IMR-90 (cell line): ENCODE data around the gene DNAJC13. TPM values are rescaled to one million over a fixed set of nuclear protein-coding genes. Genes with fewer than 3 reads are reported as not detected.

Source experiments
- ATAC-seq: fragments of 200-7000 bp; cut with Tn5 transposase; 2 replicates; pipeline ENCODE4 v1.9.1; 2020; ENCODE audit warnings: low read depth, mild to moderate bottlenecking, moderate library complexity
- BruUV-seq: library from RNA; stranded (reverse); fragments of 400-500 nt; replicated peaks from 2 replicates; lab custom pipeline; 2021; lab: Mats Ljungman, UMichigan
- CTCF ChIA-PET: fragments of 300-600 bp; formaldehyde crosslinking; extraction: SDS; loops from one replicate; lab custom pipeline; 2021; ENCODE audit warnings: antibody characterized with exemption; lab: Yijun Ruan, JAX
- POLR2A ChIA-PET: fragments of 300-600 bp; sonication (Branson Sonifier 250); formaldehyde crosslinking; loops from one replicate; lab custom pipeline; 2022; ENCODE audit warnings: antibody characterized with exemption; ENCODE audit not compliant: unreplicated experiment; lab: Charles Lee
- DNase-seq: peaks from one replicate; pipeline ENCODE4 v3.0.0; 2013
- H2AFZ ChIP-seq: replicated peaks from 2 replicates; pipeline ENCODE3; 2013; ENCODE audit warnings: low read length, mild to moderate bottlenecking; ENCODE audit not compliant: poor library complexity
- H2AK5ac ChIP-seq: 2 replicates; pipeline ENCODE4 v1.6.1; 2013; ENCODE audit warnings: low read depth, low read length, inconsistent platforms
- H2AK9ac ChIP-seq: replicated peaks from 2 replicates; pipeline ENCODE3; 2013; ENCODE audit warnings: mild to moderate bottlenecking, low read depth, low read length, moderate library complexity; ENCODE audit not compliant: poor library complexity
- H2BK120ac ChIP-seq: 2 replicates; pipeline ENCODE4 v1.6.1; 2013; ENCODE audit warnings: low read depth, low read length, inconsistent platforms
- H2BK15ac ChIP-seq: 3 replicates; pipeline ENCODE4 v1.6.1; 2013; ENCODE audit warnings: low read depth, low read length, inconsistent platforms
- H2BK20ac ChIP-seq: 2 replicates; pipeline ENCODE4 v1.6.1; 2013; ENCODE audit warnings: low read depth, mild to moderate bottlenecking, inconsistent platforms, low read length, moderate library complexity
- H2BK5ac ChIP-seq: 2 replicates; pipeline ENCODE4 v1.6.1; 2013; ENCODE audit warnings: mild to moderate bottlenecking, low read depth, low read length, inconsistent platforms; ENCODE audit not compliant: poor library complexity, severe bottlenecking
- H3K14ac ChIP-seq: replicated peaks from 2 replicates; pipeline ENCODE4 v1.6.1; 2013; ENCODE audit warnings: low read depth, low read length, inconsistent platforms
- H3K18ac ChIP-seq: 2 replicates; pipeline ENCODE4 v1.6.1; 2013; ENCODE audit warnings: low read depth, low read length, control low read depth
- H3K23ac ChIP-seq: 2 replicates; pipeline ENCODE4 v1.6.1; 2013; ENCODE audit warnings: low read depth, low read length, inconsistent platforms
- H3K27ac ChIP-seq: 2 replicates; pipeline ENCODE4 v1.5.1; 2013; ENCODE audit warnings: mild to moderate bottlenecking, control low read depth, low read length; ENCODE audit not compliant: insufficient read depth
- H3K27me3 ChIP-seq: 2 replicates; pipeline ENCODE4 v1.6.1; 2013; ENCODE audit warnings: low read length; ENCODE audit not compliant: control insufficient read depth, insufficient read depth
- H3K36me3 ChIP-seq: 2 replicates; pipeline ENCODE4 v1.6.1; 2013; ENCODE audit warnings: low read length, mixed read lengths; ENCODE audit not compliant: control insufficient read depth, insufficient read depth
- H3K4ac ChIP-seq: 2 replicates; pipeline ENCODE4 v1.6.1; 2013; ENCODE audit warnings: low read depth, low read length, inconsistent platforms
- H3K4me1 ChIP-seq: 2 replicates; pipeline ENCODE4 v1.6.1; 2013; ENCODE audit warnings: low read length, mixed read lengths; ENCODE audit not compliant: control insufficient read depth, insufficient read depth
- H3K4me2 ChIP-seq: 2 replicates; pipeline ENCODE4 v1.6.1; 2013; ENCODE audit warnings: low read depth, mild to moderate bottlenecking, control low read depth, low read length, moderate library complexity
- H3K4me3 ChIP-seq: 2 replicates; pipeline ENCODE4 v1.5.1; 2013; ENCODE audit warnings: low read depth, mild to moderate bottlenecking, control low read depth, low read length, moderate library complexity; ENCODE audit not compliant: insufficient read depth
- H3K56ac ChIP-seq: 2 replicates; pipeline ENCODE4 v1.6.1; 2013; ENCODE audit warnings: low read length, inconsistent platforms; ENCODE audit not compliant: insufficient read depth; ENCODE audit errors: extremely low read depth
- H3K79me1 ChIP-seq, 2 experiments: 2 replicates each; pipeline ENCODE4 v1.6.1; 2013; ENCODE audit warnings: low read length in 2 of 2, inconsistent platforms in 1 of 2, low read depth in 1 of 2
- H3K9ac ChIP-seq: 2 replicates; pipeline ENCODE4 v1.6.1; 2013; ENCODE audit warnings: low read depth, low read length, control low read depth
- H3K9me1 ChIP-seq: 2 replicates; pipeline ENCODE4 v1.6.1; 2013; ENCODE audit warnings: low read length, inconsistent platforms; ENCODE audit not compliant: insufficient read depth
- H3K9me3 ChIP-seq: 2 replicates; pipeline ENCODE4 v1.6.1; 2013; ENCODE audit warnings: low read length; ENCODE audit not compliant: control insufficient read depth, insufficient read depth
- H4K20me1 ChIP-seq: 2 replicates; pipeline ENCODE4 v1.6.1; 2013; ENCODE audit warnings: low read length, inconsistent platforms; ENCODE audit not compliant: insufficient read depth
- H4K5ac ChIP-seq: 2 replicates; pipeline ENCODE4 v1.6.1; 2013; ENCODE audit warnings: mild to moderate bottlenecking, low read depth, low read length, control low read depth
- H4K8ac ChIP-seq, 2 experiments: 2 replicates each; pipeline ENCODE4 v1.6.1; 2013; ENCODE audit warnings: low read depth in 2 of 2, low read length in 2 of 2, control low read depth in 1 of 2, inconsistent platforms in 1 of 2
- H4K91ac ChIP-seq: 2 replicates; pipeline ENCODE4 v1.6.1; 2013; ENCODE audit warnings: low read depth, low read length, inconsistent platforms; ENCODE audit not compliant: insufficient read depth
- BHLHE40 ChIP-seq: fragments of 150-350 bp; IDR thresholded peaks from 2 replicates; pipeline ENCODE4 v1.6.1; 2016; ENCODE audit warnings: mild to moderate bottlenecking, low read depth, low read length
- CTCF ChIP-seq: conservative IDR thresholded peaks from 2 replicates; pipeline ENCODE4 v1.5.1; 2012; ENCODE audit warnings: mild to moderate bottlenecking, low read depth, low read length, improper control_type of control experiment
- FOS ChIP-seq: fragments of 150-350 bp; IDR thresholded peaks from 2 replicates; pipeline ENCODE4 v1.6.1; 2016; ENCODE audit warnings: low read depth, low read length
- MAFK ChIP-seq: IDR thresholded peaks from 2 replicates; pipeline ENCODE4 v1.6.1; 2012; ENCODE audit warnings: low read depth, low read length, improper control_type of control experiment
- NFE2L2 ChIP-seq: fragments of 150-350 bp; IDR thresholded peaks from 2 replicates; pipeline ENCODE4 v1.6.1; 2016; ENCODE audit warnings: low read depth, mild to moderate bottlenecking, low read length
- RAD21 ChIP-seq: IDR thresholded peaks from 2 replicates; pipeline ENCODE4 v1.6.1; 2012; ENCODE audit warnings: low read length, improper control_type of control experiment
- RFX5 ChIP-seq: IDR thresholded peaks from 2 replicates; pipeline ENCODE4 v1.8.0; 2012; ENCODE audit warnings: low read depth, mild to moderate bottlenecking, low read length, moderate library complexity
- SMC3 ChIP-seq: fragments of 150-350 bp; IDR thresholded peaks from 2 replicates; pipeline ENCODE4 v1.6.1; 2016; ENCODE audit warnings: low read depth, mild to moderate bottlenecking, antibody characterized with exemption, low read length, moderate library complexity
- USF2 ChIP-seq: fragments of 150-350 bp; IDR thresholded peaks from 2 replicates; pipeline ENCODE4 v1.6.1; 2017; ENCODE audit warnings: mild to moderate bottlenecking, antibody characterized with exemption, low read length, low read depth
- WGBS, 2 experiments: methylation state at CpG; one replicate each; pipeline versions ENCODE4 v1.1.5 to v1.1.7; 2013; ENCODE audit warnings: missing lambda C conversion rate in 2 of 2; ENCODE audit not compliant: insufficient read length in 1 of 2; ENCODE audit errors: extremely low coverage in 2 of 2; 5-methylcytosine and 5-hydroxymethylcytosine counted together
- dilution Hi-C: fragments of 300-500 bp; cut with HindIII; formaldehyde crosslinking; loops from one replicate; pipeline ENCODE4 v1.14.3; 2018; ENCODE audit warnings: low sequenced_read_pairs; ENCODE audit not compliant: unreplicated experiment
- in situ Hi-C: fragments of 300-500 bp; cut with MboI; formaldehyde crosslinking; loops from 3 replicates; pipeline ENCODE4 v1.14.3; 2019; ENCODE audit warnings: low sequenced_read_pairs, inconsistent platforms, mixed read lengths
- intact Hi-C: fragments of 100-400 bp; cut with micrococcal nuclease; formaldehyde crosslinking; loops from 2 replicates; pipeline ENCODE4 v1.10.0; 2022
- polyA plus RNA-seq, 3 experiments: library from polyadenylated mRNA; depleted of rRNA; stranded (reverse); fragments of >200 nt; gene quantifications; 2 replicates each; pipeline ENCODE4 v1.2.3, GENCODE V29; 2012; ENCODE audit warnings: low replicate concordance in 1 of 3
- total RNA-seq: library from RNA; depleted of rRNA; stranded (reverse); fragments of >200 nt; gene quantifications from 2 replicates; pipeline ENCODE4 v1.2.3, GENCODE V29; 2012

The DNAJC13 gene
- total and polyA plus RNA-seq, 2 of the 4 experiments (the other 2 are of a cell fraction): 16.4 to 48.6 TPM

GRCh38 chr3:132394320-132394719 lies 23.0 kb upstream of the DNAJC13 start:
- H2BK15ac ChIP-seq: no peak overlapping the region
- no peak overlapping the region for H3K14ac ChIP-seq
- no peak overlapping the region for H3K4ac ChIP-seq
- ChIA-PET CTCF (no interaction called here), POLR2A (no interaction called here)
- no peak overlapping the region for H4K5ac ChIP-seq
- no peak overlapping the region for H3K27ac ChIP-seq
- no peak overlapping the region for H4K91ac ChIP-seq
- TF ChIP-seq NFE2L2 (no peak), USF2 (no peak), RFX5 (no peak), FOS (no peak), MAFK (no peak), CTCF (no peak), RAD21 (no peak), BHLHE40 (no peak), SMC3 (no peak)
- H3K4me1 ChIP-seq: no peaks in the 10 kb centered on the region
- H4K8ac ChIP-seq: no peak overlapping the region
- H2AK5ac ChIP-seq: no peak overlapping the region
- H3K36me3 ChIP-seq: no peaks in the 10 kb centered on the region
- dilution Hi-C loops (no loop called here), in situ Hi-C loops (no loop called here), intact Hi-C loops (no loop called here)
- H3K9me1 ChIP-seq: no peaks in the 10 kb centered on the region
- H3K9ac ChIP-seq: no peak overlapping the region
- DNase-seq (no peak), ATAC-seq (no peak)
- no peak overlapping the region for H2BK5ac ChIP-seq
- H3K56ac ChIP-seq: no peak overlapping the region
- no TSS peak for BruUV-seq
- no peaks in the 10 kb centered on the region; the same call in 1 of the 2 replicates for H3K9me3 ChIP-seq
- H2BK20ac ChIP-seq: no peak overlapping the region
- no peaks in the 10 kb centered on the region for H4K20me1 ChIP-seq
- no peak overlapping the region for H3K18ac ChIP-seq
- no peak overlapping the region for H3K4me2 ChIP-seq
- no peaks in the 10 kb centered on the region for H3K27me3 ChIP-seq
- H3K23ac ChIP-seq: no peak overlapping the region
- no CpG with 5 or more reads among the region's 2 CpGs for WGBS, 2 experiments
- no peak overlapping the region for H2AK9ac ChIP-seq
- no peak overlapping the region for H3K4me3 ChIP-seq
- no peaks in the 10 kb centered on the region for H3K79me1 ChIP-seq
- no peak overlapping the region for H2BK120ac ChIP-seq
- H2AFZ ChIP-seq: no peak overlapping the region
